ENCODE measurements around the gene VTI1B.
A peak's percentile ranks its signal among the peaks of the same experiment; 100 is the strongest.
"Not testable (repeated sequence)": the region's sequence is repeated elsewhere in the genome, so short reads cannot be mapped to it uniquely, and the experiment has no call there.

Gene VTI1B

DNA sequence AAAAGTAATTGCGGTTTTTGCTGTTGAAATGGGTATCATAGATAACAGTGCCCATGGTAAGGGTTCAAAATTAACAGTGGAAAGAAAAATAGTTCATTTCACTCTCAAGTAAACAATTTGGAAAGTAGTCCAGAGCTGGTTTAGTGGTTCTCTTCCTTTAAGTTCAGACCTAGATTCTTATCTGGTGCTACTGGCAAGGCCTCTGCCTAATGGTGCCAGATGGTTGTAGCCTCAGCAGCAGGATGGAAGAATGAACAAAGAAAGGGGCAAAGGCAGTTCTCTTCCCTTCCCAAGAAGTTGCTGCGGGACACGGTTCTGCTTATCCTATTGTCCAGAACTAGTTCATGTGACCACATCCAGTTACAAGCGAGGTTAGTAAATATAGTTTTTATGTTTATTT is 44.2 kb downstream of the VTI1B start:
- no peak for DNase-seq (ENCODE audit: low read depth)

DNA sequence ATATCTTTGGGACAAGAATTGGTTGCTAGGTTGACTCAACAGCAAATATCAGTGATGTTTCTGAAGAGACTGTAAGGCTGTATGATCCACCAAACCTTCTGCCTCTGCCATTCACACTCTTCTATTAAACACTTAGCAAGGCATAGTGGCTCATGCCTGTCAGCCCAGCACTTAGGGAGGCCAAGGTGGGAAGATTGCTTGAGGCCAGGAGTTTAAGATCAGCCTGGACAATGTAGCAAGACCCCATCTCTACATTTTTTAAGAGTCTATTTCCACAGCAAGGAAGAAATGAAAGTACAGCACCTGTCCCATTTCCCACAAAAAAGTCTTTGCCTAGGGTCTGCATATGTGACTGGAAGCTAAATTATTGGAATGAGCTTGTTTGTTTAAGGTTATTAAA is 46.9 kb downstream of the VTI1B start:
- no peak for DNase-seq (ENCODE audit: low read depth)

- not testable (repeated sequence) for DNase-seq (ENCODE audit: low read depth)
Observed at GRCh38 chr14:67626131-67626530, 48.3 kb downstream of the VTI1B start.

- no peak for DNase-seq (ENCODE audit: low read depth)
Observed at GRCh38 chr14:67623114-67623513, 51.3 kb downstream of the VTI1B start.

DNA sequence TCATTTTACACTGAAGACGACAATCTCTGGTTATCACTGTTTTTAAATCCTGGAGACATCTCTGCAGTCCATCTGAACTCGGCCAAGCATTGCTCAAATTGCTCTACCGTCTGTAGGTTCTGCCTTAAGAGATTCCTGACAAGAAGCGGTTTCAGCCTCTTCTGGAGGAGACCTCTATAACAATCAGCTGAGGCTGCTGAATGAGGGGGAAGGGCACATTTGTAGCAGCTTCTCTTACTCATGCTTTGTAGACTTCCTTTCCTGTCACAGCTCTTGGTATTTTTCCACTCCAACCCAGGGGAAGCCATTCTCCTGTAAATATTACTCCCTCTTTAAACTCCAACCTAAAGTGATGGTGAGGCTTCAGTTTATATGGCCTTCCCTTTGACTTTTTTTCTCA is 51.8 kb downstream of the VTI1B start:
- DNase-seq (ENCODE audit: low read depth) = no peak

DNA sequence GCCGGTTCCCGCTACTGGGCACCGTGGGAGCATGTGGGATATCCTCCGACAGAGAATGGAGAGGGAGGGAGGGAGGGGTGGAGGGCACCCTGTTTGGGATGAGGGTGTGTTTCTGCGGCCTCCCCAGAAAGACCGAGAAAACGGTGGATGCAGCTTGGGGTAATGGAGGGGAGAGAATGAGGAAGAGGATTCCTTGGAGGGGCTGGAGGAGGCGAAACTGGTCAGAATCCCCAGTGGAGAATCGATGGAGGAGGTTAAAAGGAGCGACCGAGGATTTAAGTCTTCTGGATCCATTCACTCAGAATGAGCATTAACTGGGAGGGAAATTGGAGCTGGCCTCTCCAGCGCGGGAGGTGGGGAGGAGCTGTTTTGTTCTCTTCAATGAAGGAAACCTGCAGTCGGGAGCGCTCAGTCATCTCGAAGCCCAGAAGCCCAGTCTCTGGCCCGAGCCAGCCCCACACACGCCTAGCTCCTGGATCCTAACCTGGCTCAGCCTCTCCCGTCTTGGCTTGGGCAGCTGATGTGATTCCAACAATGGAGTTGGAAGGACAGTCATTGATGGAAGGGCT is 54.1 kb downstream of the VTI1B start:
- no peak for DNase-seq (ENCODE audit: low read depth)

- DNase-seq (ENCODE audit: low read depth) = peak; percentile 61
Observed at GRCh38 chr14:67619446-67620216, 54.8 kb downstream of the VTI1B start, which contains the start of gene ARG2. TSS of gene ARG2 (plus strand) at chr14:67619920. CDS start at chr14:67619978, 58 bp downstream.

- DNase-seq (ENCODE audit: low read depth) = no peak
Observed at GRCh38 chr14:67618617-67619063, 55.8 kb downstream of the VTI1B start.

DNA sequence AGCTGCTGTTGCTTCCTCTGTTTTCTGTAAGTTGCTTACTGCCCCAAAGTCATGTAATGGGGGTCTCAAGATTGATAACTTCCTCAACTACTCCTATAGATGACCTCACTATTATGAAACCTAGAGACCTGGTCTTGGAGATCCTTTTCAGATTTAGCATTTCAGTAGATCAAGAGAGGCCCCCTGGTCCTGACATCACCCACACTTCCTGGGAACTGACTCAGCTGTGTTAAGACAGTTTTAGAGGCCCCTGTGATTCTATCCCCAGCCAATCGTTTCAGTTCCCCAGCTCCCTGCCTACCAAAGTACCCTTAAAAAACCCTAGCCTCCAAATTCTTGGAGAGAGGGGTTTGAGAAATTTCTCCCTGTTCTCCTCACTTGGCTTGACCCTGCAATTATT is 63.9 kb downstream of the VTI1B start:
- no peak for DNase-seq (ENCODE audit: low read depth)

DNA sequence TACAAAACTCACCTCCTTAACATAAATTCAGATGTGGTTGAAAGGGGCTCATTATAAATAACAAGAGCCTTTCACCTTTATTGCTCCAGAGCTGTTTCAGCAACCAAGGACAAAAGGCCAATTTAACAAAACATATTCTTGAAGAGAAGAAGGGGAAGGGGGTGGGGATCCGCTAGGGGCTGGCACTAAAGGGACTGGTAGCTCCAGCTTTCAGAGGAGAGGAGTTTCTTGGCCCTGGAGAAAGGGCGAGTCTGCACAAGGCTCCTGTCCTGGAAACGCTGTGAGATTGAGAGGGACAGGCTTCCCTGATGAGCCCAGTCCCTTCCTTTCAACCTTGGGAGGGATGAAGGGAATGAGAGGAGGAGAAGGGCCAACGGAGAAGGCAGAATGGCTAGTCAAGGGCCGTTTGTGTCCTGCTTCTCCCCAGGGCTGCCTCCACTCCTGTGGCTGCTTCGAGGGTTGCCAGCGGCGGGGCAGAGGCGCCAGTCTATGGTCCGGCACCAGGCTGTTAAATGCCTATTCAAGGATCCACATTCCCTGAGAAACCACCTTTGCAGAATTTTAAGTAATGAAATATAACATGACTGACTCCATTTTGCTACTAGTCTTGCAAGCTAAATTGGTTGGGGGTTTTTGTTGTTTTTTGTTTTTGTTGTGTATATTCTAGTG is 64.7 kb downstream of the VTI1B start:
- DNase-seq (ENCODE audit: low read depth) = no peak

DNA sequence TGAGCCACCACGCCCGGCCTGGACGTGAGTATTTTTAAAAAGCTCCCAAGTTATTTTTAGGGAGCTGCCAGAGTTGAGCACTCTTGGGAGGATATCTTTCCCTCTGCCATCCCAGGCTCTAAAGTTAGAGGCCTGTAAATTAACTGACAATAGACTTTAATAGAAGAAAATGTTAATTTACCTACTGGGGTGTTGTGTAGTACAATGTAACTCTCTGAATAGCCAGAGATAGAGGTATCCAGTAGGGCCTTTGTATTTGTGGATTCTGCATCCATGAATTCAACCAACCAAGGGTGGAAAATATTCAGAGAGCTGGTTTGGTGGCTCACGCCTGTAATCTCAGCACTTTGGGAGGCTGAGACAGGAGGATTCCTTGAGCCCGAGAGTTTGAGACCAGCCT is 66.8 kb downstream of the VTI1B start:
- no peak for DNase-seq (ENCODE audit: low read depth)

DNA sequence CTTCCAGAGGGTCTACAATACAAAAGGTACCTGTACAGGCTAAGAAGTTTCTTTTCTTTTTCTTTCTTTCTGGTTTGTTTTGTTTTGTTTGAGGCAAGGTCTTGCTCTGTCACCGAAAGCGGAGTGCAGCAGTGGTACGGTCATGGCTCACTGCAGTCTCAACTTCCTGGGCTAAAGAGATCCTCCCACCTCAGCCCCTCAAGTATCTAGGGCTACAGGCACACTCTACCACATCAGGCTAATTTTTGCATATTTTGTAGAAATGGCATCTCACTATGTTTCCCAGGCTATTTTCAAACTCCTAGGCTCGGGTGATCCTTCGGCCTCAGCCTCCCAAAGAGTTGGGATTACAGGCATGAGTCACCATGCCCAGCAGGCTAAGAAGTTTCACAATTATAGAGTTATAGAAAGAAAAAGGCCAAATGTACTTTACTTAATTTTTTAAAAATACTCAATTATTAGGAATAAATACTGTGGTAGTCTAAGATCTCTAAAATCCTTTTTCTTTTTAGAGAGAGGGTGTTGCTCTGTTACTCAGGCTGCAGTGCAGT is 71.4 kb downstream of the VTI1B start:
- DNase-seq (ENCODE audit: low read depth) = no peak

GRCh38 chr14:67602076-67602475 is 72.4 kb downstream of the VTI1B start:
- no peak for DNase-seq (ENCODE audit: low read depth)

GRCh38 chr14:67600562-67600974 is 73.9 kb downstream of the VTI1B start:
- not testable (repeated sequence) for DNase-seq (ENCODE audit: low read depth)

- DNase-seq (ENCODE audit: low read depth) = no peak
Observed at GRCh38 chr14:67599698-67600561, 74.5 kb downstream of the VTI1B start, which contains the start of gene PIGH. TSS of gene PIGH (minus strand) at chr14:67600268. CDS start at chr14:67600203, 65 bp downstream.
